Anterior cingulate cortex (tissue), 58 donors: Measurements from ENCODE around the gene NT5DC3.
"Not testable (repeated sequence)": the region's sequence is repeated elsewhere in the genome, so short reads cannot be mapped to it uniquely, and the experiment has no call there.

Experiments used
- DNase-seq, 58 donors: peaks; one replicate each; lab custom pipeline; 2025; lab: John Stamatoyannopoulos, UW

Gene NT5DC3

DNA sequence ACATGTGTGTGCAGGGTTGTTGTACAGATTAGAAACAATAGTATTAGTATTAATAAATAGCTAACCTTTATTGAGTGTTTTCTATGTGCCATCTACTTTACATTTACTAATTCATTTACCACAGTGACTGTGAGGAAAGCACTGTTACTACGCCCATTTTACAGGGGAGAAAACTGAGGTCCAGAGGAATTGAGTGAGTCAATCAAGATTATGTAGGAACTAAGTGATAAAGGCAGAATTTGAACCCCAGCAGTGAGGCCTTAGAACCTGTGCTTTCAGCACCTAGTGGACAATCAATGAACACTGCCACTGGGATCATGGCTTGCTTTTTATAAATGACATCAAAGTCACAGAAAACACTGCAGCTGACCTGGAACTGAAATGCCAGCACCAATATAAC lies 28.2 kb downstream of the NT5DC3 start:
- DNase-seq, result no peak

DNA sequence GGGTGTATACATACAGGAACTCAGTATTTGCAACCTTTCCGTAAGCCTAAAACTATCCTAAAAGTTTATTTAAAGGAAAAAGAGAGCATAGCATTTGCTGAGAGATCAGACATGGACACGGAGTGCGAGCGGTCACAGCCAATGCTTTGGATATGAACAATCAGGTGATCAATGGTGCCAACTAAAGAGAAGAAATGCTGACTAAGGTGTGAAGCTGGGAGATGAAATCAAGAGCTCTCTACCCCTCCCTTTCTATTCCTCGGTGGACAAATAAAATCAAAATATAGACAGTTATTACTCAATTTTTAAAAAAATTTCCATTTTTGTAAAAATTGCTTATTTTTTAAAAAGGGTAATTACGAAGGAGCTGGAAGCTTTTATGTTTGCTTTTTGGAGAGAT lies 29.2 kb downstream of the NT5DC3 start:
- no peak for DNase-seq

DNA sequence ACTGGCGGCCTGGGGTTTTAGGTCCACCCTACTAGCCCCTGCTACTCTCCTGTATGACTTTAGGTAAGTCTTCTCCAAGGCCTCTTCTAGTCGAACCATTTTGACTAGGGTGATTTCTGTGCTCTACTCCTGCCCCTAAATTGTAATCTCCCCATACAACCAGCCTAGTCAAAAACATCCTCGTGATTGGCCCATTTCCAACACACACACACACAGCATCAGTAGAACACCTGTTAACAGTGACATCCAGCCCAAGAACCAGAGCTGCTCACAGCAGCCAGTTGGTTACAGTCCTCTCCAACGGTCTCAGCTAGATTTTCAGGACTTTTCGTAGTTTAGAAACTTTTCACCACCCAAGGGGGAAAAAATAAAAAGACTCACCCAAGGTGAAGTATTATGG lies 30.9 kb downstream of the NT5DC3 start:
- DNase-seq, result no peak

DNA sequence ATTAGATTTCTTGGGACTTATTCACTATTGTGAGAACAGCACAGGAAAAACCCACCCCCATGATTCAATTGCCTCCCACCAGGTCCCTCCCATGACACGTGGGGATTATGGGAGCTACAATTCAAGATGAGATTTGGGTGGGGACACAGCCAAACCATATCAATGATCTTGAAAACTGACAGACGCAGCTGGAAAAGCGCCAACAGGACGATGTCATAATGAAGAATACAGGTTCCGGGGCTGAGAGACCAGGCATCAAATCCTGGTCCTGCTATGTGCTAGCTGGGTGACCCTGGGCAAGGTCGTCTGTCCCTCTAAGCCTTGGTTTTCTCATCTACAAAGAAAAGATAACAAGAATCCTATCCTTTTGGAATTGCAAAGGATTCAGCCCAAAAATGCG lies 31.4 kb downstream of the NT5DC3 start:
- not testable (repeated sequence) for DNase-seq

DNA sequence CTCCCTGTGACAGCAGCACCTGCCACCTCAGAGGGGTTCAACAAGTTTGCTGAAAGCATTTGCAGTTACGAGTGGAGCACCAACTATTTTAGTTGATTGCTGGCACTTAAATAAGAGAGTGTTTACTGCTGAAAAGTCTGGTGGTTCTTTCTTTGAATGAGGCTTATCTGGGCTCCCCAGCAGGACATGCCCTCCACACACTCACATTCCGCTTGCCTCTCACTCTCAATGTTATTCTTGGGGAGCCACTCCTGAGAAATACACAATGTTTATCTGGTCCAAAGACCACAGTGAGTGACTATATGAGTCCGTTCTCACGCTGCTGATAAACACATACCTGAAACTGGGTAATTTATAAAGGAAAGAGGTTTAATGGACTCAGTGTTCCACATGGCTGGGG lies 31.9 kb downstream of the NT5DC3 start:
- DNase-seq, result no peak

DNA sequence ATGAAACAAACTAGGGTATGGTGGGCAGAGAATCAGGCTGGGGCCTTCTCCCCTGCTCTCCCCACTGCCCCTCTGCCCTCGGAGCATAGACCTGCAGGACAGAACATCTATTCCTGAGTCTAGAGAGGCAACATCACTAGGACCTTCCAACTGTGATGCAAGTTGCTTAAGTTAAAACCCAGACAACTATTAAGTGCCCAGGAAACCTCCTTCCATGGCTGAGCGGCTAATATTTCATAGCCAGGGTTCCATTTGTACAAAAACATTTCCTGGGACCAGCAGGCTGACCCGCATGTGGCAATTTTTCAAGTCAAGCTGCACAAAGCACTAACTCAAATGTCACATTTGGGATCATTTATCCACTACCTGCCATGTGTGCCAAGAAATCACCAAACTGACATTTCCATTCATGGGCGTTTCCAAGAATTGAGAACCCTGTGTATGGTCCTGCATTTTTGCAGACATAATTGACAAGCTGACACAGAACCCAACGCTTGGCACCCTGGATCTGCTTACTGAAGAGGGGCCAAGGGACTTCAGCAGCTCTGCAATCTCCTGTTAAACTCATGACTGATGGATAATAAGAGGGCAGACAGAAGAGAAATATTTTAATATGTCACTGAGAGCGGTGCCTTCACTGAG lies 32.7 kb downstream of the NT5DC3 start:
- DNase-seq, result no peak

DNA sequence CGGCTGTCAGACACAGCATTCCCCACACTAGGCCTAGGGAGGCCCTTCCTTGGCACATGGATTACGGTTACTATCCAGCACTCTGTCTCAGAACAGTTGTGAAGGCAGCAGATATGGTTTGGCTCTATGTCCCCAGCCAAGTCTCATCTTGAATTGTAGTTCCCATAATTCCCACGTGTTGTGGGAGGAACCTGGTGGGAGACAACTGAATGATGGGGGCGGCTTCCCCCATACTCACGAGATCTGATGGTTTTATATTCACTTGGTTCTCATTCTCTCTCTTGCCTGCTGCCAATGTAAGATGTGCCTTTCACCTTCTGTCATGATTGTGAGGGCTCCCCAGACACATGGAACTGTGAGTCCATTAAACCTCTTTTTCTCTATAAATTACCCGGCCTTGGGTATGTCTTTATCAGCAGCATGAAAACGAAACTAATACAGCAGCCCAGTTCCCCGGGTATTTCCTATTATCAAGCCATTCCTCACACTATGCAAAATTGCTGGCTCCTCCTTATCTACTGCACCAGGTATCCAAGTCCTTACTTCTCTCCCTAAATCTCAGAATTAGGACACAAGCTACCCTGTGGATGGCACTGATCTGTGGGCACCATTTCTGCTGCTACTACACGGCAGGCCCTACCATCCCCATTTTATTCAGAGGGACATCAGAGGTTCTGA lies 33.3 kb downstream of the NT5DC3 start:
- DNase-seq, result no peak

DNA sequence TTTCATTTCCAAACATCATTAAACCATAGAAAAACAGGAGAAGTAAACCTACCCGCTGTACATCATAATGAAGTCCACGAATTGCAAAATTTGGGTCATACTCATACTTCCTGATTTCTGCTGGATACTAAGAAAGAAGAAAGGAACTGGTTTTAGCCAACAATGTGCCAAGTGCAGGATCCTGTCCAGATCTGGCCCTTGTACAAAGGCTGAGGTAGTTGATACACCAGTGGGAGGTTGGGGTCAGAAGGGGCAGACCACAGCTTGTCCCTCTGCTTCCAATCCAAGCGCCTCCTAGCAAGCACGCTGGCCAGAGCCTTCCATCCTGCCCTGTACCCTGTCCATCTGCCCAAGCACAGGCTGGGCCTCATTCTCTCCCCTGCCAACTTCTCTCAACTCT lies 34.2 kb downstream of the NT5DC3 start:
- no peak for DNase-seq

DNA sequence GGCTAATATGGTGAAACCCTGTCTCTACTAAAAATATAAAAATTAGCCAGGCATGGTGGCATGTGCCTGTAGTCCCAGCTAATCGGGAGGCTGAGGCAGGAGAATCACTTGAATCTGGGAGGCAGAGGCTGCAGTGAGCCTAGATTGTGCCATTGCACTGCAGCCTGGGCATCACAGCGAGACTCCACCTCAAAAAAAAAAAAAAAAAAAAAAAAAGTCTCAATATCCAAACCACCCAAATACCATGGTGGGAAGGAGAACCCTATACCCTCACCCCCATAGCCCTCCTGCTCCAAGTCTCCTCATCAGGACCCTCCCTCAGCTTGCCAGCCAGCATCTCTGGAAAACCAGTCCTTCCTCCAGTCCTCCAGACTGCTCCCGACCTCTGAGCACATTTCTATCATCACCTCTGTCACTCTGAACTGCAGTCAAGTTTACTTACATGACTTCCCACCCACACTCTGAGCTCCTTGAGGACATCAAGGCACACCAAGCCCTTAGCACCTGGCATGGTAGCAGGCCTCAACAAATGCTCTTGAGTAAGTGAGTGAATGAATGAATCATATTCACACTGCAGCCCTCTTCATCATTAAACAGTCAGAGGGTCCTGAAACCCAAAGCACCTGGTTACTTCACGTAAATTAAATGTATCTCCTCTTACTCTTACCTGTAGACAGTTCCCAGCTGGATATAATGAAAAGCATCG lies 35.2 kb downstream of the NT5DC3 start:
- DNase-seq, result no peak

DNA sequence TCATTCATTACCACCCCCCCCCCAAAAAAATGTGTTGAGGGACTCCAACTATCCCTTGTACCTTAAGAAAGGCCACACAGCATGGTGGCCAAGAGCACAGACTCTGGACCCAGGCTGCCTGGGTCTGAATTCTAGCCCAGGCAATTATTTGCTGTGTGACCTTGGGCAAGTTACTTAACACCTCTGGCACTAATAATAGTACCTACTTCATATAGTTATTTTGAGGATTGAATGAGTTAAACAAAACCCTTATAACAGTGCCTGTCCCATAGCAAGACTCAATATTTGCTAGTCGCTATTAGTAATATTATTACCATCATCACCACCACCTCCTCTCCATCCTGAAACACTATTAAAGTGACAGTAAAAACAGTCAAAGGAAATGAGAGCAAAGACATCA lies 37.2 kb downstream of the NT5DC3 start:
- DNase-seq, result no peak

DNA sequence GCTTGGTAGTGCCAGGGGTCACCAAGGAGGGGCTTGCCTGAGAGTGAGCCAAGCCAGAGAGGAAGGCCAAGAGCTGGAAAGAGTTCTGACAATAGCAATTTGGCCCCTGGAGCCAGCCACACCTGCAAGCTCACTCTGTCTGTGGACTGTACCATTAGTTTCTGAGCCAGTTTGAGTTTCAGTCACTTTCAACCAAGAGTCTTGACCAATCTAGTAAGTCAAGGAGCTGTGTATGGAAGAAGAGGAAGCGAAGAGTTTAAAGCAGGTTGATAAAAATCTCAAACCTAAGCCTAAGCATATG lies 38.5 kb downstream of the NT5DC3 start:
- DNase-seq, result no peak

DNA sequence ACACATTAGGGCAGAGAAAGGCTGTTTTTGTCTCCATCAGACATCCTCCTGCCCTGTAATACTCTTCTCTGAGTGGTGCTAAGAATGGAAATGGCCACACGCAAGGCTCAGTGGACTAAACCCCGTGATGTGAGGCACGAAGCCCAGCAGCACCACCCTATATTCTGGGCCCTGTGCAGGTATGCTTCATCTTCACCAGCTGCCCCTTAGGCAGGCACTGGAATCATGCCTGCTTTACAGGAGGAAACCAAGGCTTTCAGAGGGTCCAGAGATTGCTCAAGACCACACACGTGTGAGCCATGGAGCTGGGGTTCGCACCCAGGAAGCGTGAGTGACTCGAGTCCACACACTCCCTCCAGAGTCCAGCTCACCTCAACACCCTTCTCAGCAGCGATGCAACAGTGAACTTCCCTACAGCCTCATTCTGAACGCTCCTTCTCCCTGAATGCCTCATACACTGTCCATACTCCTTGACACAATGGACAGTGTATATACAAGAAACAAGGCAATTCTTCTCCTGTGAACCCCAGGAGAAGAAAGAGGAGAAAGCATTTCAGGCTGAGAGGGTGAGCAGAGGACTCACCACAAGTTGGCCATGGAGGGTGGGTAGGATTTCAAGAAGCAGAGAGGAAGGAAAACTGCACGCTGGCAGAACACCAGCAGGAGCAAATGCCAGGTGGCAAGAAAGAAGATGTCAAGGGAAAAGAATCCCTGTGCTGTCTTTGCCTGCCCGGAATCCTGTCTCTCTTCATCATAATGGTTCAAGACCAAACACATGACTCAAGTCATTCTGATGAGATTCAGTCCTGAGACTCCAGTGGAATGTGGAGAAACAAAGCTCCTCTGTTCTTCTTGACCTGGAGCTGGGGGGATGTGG lies 39.1 kb downstream of the NT5DC3 start:
- peak in 3 of 58 donors; percentile 14 to 37 (median 19) for DNase-seq

DNA sequence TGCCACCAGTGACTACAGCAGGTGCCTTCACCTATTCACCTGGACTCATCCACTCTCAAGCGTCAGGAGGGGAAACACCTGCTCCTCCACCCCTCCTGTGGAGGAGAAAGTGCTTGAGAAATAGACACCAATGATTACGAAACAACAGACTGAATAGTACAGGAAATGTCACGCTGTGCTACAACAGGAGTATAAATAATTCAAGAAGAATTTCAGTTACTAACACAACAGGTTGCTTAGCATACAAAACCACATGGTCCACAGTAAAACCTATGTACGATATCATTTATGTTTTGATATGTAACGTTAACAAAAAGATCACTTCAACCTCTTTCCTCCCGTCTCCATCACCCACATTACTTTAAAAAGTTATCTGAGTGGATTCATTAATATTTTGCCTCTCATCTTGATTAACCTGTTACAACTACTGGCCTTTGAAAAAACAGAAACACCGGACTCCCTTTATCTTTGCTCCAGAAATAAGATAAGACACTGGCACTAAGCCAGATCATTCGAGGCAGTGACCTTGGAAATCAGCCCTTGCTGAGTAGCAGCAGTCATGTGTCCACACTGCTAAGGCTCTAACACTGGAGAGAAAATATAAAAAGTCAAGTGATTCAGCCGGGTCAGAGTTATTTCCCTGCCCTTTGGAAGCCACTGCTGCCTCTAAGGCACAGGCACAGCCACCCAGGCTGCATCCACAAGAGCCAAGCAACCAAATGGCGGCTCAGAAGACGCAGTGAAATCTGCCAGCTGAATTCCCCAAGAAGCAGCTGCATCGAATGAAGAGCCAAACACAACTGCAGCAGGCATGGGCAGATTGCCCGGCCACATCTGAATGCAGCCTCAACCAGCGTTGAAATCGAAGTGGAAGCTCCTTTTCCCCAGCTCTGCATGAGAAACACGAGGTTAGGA lies 40.9 kb downstream of the NT5DC3 start:
- DNase-seq, result peak in 47 of 58 donors; percentile 5 to 69 (median 36)

DNA sequence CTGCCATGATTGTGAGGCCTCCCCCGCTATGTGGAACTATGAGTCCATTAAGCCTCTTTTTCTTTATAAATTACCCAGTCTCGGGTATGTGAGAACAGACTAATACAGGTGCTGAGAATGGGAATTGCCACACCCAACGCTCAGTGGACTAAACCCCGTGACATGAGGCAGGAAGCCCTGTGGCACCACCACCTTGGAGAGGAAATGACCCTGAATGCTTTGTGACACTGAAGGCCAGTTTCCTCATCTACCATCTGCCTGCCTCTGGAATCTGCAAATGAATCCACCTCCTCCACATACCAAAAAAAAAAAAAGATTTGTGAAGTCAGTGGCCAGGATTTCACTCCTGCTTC lies 41.6 kb downstream of the NT5DC3 start:
- no peak for DNase-seq

DNA sequence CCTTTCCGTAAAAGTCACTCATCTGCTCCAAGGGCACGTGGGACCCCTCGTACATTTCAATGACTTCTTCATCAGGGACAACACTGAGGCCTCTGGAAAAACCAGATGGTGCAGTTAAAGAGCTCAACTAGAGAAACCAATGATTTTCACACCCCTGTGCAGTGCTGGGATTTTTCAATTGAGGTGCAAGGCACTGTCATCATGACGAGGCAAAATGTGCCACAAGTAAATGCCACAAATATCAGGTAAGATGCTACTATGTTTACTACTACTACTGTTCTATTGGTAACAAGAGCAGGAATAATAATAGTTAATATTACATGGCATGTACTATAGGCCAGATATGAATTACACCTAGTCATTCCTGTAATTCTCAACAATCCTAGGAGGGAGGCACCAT lies 42.4 kb downstream of the NT5DC3 start:
- no peak for DNase-seq

DNA sequence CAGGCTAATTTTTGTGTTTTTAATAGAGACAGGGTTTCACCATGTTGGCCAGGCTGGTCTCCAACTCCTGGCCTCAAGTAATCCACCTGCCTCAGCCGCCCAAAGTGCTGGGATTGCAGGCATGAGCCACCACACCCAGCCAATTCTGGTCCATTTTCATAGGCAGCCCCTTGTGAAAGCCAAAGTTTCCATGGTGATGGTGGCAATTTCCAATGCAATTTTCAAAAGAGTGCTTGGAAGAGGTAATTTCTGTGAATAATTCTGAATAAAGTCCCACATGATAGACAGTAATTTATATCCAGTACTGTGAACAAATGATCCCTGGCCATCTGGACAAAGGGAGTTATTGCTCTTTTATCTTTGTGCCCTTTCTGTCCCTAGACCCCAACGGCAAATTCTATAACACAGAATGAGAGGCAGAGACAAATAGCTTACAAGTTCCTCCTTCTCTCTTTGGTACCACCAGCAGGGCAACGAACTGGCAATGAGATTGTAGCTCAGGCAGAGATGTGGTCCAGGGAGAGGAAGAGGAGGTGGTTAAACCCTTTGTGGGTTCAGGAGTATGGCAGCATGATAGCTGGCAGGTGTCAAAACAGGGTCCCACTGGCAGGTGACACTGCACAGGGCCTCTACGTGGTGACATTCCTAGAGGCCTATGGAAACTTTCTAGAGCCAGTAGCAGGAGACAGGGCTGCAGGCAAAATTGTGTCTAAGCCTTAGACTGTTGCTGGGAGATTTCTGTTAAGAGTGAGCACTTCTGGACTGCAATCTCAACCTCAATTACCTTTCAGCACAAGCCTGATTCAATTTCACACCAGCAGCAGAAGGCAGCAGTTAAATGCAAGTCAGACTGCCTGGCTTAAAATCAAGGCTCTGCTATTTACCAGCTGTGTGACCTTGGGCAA lies 46.5 kb downstream of the NT5DC3 start:
- DNase-seq, result no peak

DNA sequence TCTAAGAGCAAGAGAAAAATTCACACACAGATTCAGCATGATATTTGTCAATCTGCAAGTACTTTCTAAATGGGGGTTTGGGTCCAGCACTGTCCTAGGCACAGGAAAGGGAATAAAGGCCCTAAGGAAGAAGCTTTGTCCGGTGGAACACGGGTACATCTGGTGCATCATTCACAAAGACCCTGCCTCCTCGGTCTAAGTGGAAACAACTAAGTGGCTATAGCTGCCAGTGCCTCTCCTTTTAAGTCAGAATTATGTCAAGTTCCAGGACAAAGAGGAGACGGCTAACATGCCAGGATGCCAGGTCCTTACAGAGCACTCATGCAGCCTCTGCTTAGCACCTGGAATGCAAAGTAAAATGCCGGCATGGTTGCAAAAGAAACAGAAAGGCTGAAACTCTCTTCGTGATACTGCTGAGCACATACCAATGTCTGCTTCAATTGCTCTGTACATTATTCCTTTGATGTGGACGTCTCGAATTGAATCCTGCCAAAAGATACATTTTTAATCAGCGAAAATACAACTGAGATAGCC lies 47.5 kb downstream of the NT5DC3 start:
- no peak for DNase-seq

DNA sequence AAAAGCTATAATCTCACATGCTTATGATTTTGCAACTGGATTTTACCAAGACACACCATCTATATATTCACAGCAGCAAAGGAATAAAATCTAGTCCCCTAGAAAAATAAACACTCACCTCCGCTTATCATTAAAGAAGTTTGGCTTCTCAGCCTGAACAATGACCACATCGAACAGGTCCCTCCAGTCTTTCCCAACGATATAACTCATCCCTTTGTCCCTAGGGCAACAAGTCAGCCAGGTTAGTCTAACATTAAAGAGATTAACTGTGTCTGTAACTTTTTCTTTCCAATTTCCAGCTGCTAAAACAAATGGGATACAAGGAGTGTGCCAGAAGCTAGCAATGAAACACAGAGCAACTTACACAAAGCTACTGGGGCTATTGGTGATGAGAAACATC lies 48.0 kb downstream of the NT5DC3 start:
- no peak for DNase-seq
